HPDE6-E6E7 (cell line): ENCODE data around the gene CASZ1.

ENCODE experiments used
- DNase-seq: peaks from one replicate; pipeline ENCODE4 v3.0.0; 2011; ENCODE audit warnings: missing footprints; ENCODE audit errors: extremely low spot score

Gene CASZ1

DNA sequence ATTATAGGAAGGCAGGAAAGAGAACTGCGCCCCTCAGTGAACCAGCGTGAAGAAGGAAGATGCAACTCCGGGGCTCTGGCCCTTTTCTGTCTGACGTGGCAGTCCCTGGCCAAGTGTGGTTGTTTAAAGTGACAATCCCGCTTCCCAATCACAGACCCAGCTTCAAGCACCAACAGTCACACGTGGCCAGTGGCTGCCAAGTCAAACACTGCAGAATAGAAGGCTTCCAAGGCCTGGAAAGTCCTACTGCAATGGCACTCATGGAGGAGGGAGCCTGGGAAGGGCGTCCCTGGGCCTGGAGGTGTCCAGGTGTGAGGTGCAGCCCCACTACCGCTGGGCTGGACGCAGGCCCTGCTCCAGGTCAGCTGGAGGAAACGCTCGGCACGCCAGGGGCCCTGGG is 143.8 kb downstream of the CASZ1 start:
- DNase-seq: no peak

DNA sequence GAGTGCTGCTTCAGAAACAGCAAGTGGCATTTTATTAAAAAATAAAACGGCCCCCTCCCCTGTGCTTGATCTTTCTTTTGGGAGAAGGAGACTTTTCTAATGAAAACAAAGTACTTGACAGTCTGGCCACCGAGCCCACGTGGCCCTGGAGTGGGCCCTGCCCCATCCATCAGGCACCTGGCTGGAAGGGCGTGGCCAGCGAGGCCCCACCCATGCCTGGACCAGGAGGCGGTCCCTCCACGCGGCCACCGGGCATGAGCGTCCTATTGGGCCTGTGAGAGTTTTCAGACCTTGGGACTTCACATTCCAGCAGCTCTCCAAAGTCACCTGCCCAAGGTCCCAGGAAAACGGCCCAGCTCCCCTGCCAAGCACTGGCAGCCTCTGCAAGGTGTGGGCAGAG is 144.7 kb downstream of the CASZ1 start:
- peak; percentile 23 for DNase-seq

DNA sequence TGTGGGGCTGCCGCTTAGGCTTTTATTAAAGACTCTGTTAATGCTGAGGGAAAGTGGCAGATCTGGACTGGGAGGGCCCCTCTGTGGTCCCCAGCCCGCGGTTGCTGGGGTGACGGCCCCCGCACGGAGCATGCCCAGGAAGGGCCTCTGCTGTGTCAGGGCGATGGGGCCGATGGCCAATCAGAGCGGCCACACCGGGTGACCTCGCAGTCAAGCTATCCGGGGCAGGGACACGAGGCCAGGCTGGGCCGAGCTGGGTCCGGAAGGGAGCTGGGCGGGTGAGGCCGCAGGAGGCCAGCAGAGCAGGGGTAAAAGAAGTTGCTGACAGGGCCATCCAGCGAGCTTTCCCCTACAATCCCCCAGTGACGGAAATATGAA is 145.1 kb downstream of the CASZ1 start:
- DNase-seq: no peak

DNA sequence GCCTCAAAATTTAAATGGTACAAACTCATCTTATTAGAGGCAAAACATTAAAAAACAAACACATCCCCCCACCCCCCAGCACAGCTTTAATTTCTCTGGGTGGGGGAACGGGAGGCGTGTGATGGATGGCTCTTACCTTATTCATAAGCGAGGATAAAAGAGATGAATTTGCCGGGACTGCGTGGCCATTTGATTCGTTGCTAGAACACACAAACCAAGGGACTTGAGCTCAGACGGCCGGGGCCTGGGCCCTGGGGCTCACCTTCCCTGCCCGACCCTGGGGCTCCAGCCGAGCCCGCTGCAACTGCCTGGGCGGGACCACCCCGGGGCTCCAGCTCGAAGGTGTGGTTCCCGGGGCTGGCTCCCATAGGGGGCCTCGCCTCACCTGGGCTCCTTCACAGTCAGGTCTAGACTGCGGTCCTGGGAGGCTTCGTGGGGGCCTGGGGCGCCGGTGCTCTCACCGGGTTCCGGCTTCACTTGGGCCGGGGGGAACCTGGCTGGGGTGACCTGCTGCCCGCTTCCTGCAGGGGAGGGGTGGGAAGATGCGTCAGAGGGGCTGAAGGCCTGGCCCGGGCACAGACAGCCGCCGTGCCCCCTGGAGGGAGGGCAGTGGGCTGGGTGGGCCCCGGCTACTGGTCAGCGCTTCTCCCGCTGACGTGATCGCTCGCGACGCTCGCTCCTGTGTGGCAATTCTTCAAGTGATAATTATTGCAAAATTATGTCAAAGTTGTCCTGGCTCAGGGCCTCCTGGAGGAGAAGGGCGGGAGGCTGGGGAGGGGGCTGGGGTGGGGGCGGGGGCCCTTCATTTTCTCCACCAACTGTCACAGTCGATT is 145.7 kb downstream of the CASZ1 start:
- no peak for DNase-seq

DNA sequence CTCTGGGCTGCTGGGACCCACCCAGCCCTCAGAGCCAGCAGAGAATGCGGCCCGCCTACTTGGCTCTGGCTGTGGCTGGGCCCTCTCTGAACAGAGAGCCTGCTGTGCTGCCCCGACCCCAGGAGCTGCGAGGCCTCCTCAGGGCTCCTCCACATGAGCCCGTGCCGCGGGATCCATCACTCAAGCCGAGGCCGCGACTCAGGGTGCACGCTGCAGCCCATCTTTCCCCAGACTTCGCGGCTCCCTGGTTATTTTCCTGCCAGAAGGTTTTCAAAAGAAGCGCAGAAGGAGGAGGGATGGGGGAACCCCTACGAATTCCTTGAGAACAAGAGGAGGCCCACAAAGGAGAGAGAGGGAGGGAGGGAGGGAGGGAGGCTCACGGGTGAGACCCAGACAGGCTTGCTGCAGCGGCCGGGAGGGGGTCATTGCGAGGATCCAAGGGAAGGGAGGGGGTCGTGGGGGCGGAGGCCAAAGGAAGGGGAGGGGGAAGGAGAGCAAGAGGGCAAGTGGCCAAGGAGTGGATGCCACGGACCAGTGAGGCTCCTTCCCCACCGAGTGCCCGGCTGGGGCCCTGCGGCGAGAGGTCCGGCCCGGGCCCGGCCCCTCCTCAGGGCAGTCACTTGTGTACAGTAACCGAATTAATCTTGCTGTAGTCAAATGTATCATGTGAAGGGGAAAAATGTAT is 146.8 kb downstream of the CASZ1 start:
- DNase-seq: no peak

DNA sequence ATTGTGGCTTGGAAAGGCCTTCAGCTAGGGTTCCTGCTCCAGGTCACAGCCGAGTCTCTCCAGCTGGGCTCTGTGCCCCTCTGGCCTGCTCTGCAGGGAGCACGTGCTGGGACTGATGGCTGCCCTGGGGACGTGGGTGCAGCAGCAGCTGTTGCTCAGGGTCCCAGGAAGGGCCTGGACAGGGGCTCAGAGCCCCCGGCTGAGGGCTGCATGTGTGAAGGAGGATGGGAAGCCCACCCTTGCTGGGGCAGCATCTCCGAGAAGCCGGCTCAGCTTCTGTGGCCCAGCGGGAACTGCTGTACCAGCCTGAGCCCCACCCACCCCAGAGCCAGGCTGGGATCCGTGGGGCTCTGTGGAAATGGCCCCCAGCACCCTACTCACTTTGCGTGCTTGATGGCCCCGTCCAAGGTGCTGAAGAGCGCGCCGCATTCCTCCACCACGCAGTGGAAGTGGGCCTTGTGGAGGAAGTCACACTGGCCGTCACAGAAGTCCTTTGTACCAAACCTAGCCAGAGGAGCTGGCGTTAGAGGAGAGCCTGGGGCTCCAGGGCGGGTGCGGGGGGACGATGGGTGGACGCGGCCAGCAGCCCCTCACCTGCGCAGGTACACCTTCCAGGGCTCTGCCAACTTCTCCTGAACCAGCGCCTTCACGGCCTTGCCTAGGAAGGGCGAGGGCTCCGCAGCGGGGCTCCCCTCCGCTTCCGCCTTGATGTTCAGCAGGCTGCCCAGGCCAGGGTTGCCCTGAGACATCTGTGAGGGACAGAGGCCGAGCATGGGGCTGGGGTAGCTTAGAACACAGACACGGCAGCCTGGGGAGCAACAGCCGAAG is 147.5 kb downstream of the CASZ1 start:
- no peak for DNase-seq

DNA sequence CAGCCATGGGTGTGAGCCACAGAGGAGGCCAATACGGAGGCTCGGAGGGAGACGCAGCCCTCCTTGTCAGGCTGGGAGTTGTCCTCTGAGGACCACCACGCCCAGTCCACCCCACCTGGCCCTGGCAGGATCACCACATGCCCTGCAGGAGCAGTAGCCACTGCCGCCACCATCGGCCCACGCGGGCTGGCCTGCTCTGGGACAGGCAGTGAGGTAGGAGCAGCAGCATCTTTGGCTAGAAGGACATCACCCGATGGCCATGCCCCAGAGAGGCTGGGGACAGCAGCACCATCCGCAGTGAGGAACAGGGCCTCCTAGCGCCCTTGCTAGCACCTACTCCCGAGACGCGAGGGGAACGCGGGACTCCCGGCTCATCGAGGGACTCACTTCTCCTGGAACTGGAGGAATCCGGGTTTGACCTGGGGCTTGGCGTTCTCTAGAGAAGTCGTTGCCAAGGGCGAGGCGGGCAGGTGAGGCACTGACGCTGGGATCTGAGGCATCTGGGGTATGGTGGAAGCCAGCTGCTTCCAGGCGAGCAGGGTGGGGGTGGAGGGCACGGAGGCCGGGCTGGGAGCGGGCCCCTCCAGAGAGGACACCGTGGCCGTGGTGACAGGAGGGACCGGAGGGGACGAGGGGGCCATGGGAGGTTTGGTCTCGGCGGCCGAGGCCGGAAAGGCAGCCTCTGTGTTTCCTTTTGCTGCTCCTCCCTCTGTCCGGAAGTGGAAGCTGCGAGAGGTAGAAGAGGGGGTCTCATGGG is 148.9 kb downstream of the CASZ1 start:
- no peak for DNase-seq

DNA sequence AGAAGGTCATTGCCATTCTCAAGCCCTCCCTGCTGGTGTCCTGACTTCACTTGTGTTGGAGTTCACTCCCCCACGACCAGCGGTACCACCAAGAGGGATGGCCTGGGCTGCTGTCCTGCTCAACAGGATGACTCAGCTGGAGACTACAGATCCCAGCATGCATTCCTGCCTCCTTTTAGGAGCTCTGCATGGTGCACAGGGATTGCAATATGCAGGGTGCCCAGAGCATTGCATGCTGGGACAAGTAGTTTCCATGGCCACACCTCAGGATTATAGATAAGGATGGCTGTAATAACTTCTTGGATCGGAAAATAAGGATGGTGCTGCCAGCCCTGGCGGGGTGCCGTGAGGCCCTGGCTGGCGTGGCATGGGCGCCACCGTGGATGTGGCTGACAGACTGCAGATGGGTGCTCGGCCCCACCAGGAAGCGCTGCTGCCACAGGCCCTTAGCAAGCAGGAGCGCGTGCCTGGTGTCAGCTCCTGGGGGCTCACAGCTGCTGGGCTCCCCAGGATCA is 150.0 kb downstream of the CASZ1 start:
- peak; percentile 80 for DNase-seq

DNA sequence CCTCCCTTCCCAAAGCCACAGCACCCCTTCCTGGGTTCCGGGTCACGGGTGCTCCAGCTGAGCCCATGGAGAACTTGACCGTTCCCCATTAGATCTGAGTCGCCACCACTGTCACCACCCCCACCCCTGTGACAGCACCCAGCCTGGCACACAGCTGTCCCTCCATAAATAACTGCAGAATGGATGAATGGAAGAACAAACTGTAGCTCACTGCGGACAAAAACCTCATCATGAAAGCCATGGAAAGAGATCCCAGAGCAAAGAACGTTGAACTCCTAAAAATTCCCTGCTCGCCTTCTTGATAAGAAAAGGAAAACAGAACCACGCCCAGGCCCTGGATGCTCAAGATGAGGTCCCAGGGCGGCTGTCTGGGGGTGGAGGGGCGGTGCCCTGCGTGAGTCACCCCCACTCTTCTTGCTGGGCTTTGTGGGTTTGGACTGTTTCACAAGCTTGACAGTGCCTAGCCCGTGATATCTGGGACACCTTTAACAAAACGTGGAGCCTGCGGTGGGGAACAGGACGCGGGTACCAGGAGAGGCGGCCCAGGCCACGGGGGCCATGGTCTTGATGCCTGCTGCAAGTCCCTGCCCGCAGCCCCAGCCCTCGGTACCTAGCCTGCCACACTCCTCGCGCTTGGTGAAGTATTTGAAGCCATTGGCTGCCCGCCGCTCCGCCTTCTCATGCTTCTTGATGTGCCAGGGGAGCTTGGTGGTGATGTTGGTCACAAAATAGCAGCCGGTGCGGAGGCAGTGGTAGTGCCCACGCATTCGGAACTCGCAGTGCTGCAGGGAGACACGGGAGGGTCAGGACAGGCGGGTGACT is 151.9 kb downstream of the CASZ1 start:
- DNase-seq: peak; percentile 46

DNA sequence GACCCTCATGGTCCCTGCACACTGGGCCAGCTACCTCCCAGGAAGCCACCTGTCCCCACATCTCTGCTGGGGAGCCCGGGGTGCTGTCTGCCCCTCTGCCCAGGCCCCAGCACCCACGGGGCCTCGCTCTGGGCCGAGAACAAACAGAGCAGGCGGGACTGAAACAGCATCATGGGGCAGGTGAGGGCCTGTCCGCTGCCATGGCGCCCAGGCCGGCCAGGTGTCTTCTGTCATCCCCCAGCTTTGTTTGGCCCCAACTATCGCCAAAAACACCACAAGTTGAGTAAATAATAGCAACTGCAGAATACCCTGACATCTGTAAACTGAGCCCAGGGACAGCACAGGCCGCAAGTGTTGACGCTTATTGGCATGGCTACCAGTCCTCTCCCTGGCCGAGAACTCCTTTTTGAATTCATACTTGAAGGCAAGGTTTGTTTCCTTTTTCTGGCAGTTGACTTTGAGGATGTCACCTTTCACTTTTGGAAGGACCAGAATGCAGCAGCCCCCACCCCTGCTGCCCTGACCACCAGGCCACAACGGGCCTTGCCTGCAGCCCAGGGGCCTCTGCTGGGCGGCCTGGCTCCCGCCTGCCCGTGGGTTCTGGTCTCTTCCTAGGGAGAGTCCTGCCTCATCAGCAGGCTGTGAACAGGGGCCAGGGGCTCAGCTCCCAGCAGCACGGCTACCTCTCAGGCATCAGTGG is 152.7 kb downstream of the CASZ1 start:
- peak; percentile 13 for DNase-seq

DNA sequence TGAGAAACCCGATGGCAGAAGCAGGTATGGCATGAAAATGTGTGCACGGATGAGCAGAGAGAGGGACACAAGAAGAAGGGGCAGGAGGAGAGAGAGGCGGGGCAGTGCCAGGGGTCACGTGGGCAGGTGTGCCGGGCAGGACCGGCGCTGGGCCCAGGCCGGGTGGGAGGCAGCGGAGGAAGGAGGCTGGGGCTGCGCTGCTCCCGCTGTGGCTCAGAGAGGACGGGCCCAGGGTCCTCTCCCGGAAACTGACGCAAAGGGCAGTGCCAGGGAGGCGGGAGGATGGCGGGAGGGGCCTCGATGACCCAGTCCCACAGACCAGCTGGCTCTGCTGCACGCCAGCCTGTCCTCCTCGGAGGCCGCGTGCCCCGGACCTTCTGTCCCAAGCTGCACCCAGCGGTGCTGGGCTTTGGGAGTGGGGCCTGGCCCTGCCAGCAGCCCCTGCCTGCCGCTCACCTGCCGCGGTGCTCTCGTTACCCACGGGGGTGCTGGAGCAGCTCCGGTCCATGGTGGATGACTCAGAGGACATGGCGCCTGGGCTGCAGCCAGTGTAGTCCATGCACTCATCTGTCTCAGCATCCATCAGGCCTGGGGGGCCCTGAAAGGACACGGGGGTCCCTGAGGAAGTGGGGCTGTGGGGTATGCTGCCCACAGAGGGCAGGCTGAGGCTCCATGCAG is 153.9 kb downstream of the CASZ1 start:
- no peak for DNase-seq

DNA sequence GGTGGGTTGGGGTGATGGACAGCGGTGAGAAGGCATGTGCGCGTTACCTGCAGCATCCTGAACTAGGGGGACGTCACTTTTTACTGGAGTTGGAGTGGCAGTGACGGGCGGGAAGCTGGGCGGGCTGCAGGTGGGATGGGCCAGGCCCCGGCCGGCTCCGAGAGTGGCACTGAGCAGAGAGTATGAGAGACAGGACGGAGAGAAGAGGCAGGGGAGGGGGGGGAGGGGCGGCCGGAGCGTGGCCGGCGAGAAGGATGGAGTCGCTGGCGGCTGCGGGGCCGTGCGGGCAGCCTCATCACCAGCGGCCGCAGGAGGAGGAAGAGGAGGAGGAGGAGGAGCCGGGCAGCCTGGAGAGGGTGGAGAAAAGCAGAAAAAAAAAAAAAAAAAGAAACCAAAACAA is 154.5 kb downstream of the CASZ1 start:
- DNase-seq: no peak

DNA sequence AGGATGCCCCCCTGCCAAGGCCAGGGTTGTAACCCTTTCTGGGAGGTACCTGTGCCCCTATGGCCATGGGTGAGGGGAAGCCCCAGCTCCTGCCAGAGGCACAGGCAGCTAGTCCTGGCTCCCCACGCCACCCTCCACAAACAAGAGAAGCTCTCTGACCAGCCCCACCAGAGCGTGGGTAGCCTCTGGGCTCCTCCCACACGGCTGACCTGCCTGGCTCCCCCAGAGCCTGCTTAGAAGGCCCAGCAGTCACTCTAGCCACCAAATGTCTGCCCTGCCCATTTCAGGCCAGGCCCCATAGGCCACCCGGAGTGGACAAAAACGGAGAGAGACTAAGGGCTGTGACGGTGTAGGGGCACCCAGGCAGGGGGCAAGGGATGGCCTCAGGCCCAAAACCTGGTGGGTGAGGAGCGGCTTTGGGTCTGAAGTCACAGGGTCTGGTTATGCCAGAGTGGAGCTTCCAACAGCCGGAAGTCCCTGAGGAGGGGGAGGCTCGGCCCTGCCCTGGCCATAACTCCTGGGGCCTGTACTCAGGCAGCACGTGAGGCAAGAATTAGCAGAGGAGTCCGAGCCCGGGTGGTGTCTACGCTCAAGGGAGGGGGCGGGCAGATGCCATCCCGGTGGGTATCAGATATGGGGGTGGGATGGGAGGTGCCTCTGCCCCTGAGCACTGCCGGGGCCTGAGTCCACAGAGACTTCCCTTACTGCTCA is 155.4 kb downstream of the CASZ1 start:
- no peak for DNase-seq

DNA sequence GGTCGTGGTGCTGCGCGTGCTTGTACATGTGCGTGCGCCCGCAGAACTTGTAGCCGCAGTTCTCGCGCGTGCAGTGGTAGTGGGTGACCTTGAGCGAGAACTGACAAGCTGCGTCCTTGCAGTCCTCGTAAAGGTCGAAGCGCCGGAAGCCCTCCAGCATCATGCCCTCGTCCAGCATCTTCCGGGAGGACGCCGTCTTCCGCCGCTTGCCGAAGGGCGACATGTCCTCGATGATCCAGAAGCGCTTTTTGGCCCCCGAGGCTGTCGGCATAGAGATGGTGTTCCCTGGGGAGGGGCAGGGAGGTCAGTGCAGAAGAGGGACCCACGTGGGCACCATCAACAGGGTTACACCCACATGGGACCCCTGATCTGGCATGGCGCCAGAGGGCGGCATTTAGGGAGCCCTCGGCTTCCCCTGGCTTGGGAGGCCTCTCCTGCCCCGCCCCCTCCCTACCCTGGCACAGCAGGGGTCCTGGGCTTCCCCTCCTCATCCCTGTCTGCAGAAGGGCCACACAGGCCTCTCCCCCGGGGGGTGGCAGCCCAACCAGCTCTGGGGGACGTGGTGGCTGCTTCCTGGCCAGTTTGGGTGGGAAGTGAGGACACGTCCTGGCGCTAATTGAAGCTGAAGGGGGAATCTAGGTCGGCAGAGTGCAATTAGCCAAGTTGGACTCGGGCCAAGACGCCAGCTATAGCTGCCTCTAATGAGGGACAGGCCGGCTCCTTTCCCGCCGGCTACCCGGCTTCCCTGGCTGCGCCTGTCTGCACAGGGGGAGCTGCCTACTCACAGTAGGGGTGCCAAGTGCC is 156.5 kb downstream of the CASZ1 start:
- no peak for DNase-seq

DNA sequence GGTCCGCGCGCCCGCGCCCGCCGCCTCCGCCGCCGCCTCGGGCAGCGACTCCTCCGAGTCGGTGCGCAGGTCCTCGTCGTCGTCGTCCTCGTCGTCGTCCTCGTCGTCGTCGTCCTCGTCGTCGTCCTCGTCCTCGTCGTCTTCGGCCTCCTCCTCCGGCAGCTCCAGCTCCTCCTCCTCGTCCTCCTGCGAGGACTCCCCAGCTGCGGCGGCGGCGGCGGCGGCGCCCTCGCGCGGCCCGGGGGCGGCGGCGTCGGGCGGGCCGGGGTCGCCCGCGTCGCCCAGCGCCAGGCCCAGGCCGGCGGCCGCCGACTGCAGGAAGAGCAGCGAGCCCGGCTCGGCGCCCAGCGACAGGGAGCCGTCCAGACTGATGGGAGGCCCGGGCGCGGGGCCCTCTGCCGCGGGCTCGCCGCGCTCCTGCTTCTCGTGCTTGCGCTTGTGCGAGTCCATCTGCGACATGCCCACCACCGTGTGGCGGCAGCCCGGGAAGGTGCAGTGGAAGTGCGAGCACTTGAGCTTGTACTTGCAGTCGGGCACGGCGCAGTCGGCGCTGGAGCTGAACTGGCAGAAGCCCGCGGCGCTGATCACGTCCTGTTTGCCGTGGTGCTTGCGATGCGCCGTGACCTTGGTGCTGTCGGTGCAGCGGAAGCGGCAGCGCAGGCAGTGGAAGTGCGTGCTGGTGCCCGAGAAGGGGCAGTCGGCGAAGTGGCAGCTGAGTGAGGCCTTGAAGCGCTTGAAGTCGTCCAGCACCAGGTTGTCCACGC is 157.3 kb downstream of the CASZ1 start:
- no peak for DNase-seq

DNA sequence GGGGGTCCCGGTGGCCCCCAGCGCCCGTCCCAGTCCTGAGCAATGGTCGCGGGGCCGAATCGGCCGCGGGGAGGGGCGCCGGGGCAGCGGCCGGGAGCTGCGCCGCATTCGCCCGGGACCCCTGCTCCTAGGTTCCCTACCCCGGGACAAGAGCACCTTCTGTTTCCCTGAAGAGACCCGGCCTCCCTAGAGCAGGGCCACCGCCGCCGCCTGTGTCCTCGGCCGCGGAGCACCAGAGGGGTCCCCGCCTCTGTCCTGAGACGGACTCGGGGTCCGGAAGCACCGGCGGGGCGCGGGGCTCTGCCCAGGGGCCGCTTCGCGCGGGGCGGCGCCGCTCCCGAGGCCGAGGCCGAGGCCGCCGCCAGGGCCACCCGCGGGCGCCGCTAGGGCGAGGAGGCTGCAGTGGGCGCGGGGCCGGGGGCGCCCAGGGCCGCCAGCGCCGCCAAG is 157.9 kb downstream of the CASZ1 start:
- DNase-seq: no peak
